Activated CD4-positive, alpha-beta T cell treated with anti-CD3 and anti-CD28 coated beads, Interleukin-2, amount 50 U/mL, for 16 hours (primary cell): ENCODE results near the gene AK6.
A peak's percentile ranks its signal among the peaks of the same experiment; 100 is the strongest.
"Not testable (repeated sequence)": the region's sequence is repeated elsewhere in the genome, so short reads cannot be mapped to it uniquely, and the experiment has no call there.

Experiments
- DNase-seq: peaks from one replicate; pipeline ENCODE4 v3.0.0-alpha.2; 2020

Gene AK6

GRCh38 chr5:69369340-69370121, at the start of gene AK6, which contains the start of the genes RAD17 and TAF9:
AK6 (minus strand) TSS chr5:69369520; CDS start chr5:69369490, 30 bp downstream.
RAD17 (plus strand) TSS chr5:69369818; CDS start chr5:69372209, 2,391 bp downstream.
TAF9 (minus strand) TSS chr5:69369520; CDS start chr5:69365737, 3,783 bp downstream.
- peak; percentile 94 for DNase-seq

GRCh38 chr5:69418554-69418953, 49.2 kb upstream of the AK6 start:
- no peak for DNase-seq

- DNase-seq: no peak
Measured at GRCh38 chr5:69416699-69417098, 47.4 kb upstream of the AK6 start.

- DNase-seq: no peak
Measured at GRCh38 chr5:69416180-69416579, 46.9 kb upstream of the AK6 start.

- DNase-seq: no peak
Measured at GRCh38 chr5:69415584-69415958, 46.3 kb upstream of the AK6 start.

- peak; percentile 39 for DNase-seq
Measured at GRCh38 chr5:69414885-69415583, 45.7 kb upstream of the AK6 start, which contains the start of gene MARVELD2. MARVELD2 (plus strand) TSS chr5:69415116; CDS start chr5:69419386, 4,270 bp downstream.

- DNase-seq: no peak
Measured at GRCh38 chr5:69404659-69405330, 35.5 kb upstream of the AK6 start.

- DNase-seq: no peak
Measured at GRCh38 chr5:69378376-69378775, 9.1 kb upstream of the AK6 start.

GRCh38 chr5:69374911-69375446, 5.7 kb upstream of the AK6 start:
- no peak for DNase-seq

GRCh38 chr5:69372394-69372793, 3.1 kb upstream of the AK6 start:
- no peak for DNase-seq

GRCh38 chr5:69370335-69370734, 1.0 kb upstream of the AK6 start:
- DNase-seq: not testable (repeated sequence)

GRCh38 chr5:69368458-69369339, 621 bp downstream of the AK6 start:
- DNase-seq: peak; percentile 29

- DNase-seq: no peak
Measured at GRCh38 chr5:69367697-69368279, 1.5 kb downstream of the AK6 start.

- DNase-seq: no peak
Measured at GRCh38 chr5:69364850-69365249, 4.5 kb downstream of the AK6 start.

GRCh38 chr5:69364414-69364813, 4.9 kb downstream of the AK6 start:
- DNase-seq: peak; percentile 15

GRCh38 chr5:69360442-69360841, 8.9 kb downstream of the AK6 start:
- no peak for DNase-seq

GRCh38 chr5:69359699-69360098, 9.6 kb downstream of the AK6 start:
- no peak for DNase-seq

- no peak for DNase-seq
Measured at GRCh38 chr5:69350664-69351063, 18.7 kb downstream of the AK6 start.

- no peak for DNase-seq
Measured at GRCh38 chr5:69343083-69343482, 26.2 kb downstream of the AK6 start.

GRCh38 chr5:69341520-69342161, 27.7 kb downstream of the AK6 start:
- no peak for DNase-seq

- DNase-seq: no peak
Measured at GRCh38 chr5:69335341-69335935, 33.9 kb downstream of the AK6 start.
